IMR-90 (cell line): ENCODE measurements around the gene ABCC4. TPM values are rescaled to one million over a fixed set of nuclear protein-coding genes. Genes with fewer than 3 reads are reported as not detected.

Experiments
- ATAC-seq: fragments of 200-7000 bp; cut with Tn5 transposase; 2 replicates; pipeline ENCODE4 v1.9.1; 2020; ENCODE audit warnings: low read depth, mild to moderate bottlenecking, moderate library complexity
- BruUV-seq: library from RNA; stranded (reverse); fragments of 400-500 nt; replicated peaks from 2 replicates; lab custom pipeline; 2021; lab: Mats Ljungman, UMichigan
- CTCF ChIA-PET: fragments of 300-600 bp; formaldehyde crosslinking; extraction: SDS; loops from one replicate; lab custom pipeline; 2021; ENCODE audit warnings: antibody characterized with exemption; lab: Yijun Ruan, JAX
- POLR2A ChIA-PET: fragments of 300-600 bp; sonication (Branson Sonifier 250); formaldehyde crosslinking; loops from one replicate; lab custom pipeline; 2022; ENCODE audit warnings: antibody characterized with exemption; ENCODE audit not compliant: unreplicated experiment; lab: Charles Lee
- DNase-seq: peaks from one replicate; pipeline ENCODE4 v3.0.0; 2013
- H2AFZ ChIP-seq: replicated peaks from 2 replicates; pipeline ENCODE3; 2013; ENCODE audit warnings: low read length, mild to moderate bottlenecking; ENCODE audit not compliant: poor library complexity
- H2AK5ac ChIP-seq: 2 replicates; pipeline ENCODE4 v1.6.1; 2013; ENCODE audit warnings: low read depth, low read length, inconsistent platforms
- H2AK9ac ChIP-seq: replicated peaks from 2 replicates; pipeline ENCODE3; 2013; ENCODE audit warnings: mild to moderate bottlenecking, low read depth, low read length, moderate library complexity; ENCODE audit not compliant: poor library complexity
- H2BK120ac ChIP-seq: 2 replicates; pipeline ENCODE4 v1.6.1; 2013; ENCODE audit warnings: low read depth, low read length, inconsistent platforms
- H2BK15ac ChIP-seq: 3 replicates; pipeline ENCODE4 v1.6.1; 2013; ENCODE audit warnings: low read depth, low read length, inconsistent platforms
- H2BK20ac ChIP-seq: 2 replicates; pipeline ENCODE4 v1.6.1; 2013; ENCODE audit warnings: low read depth, mild to moderate bottlenecking, inconsistent platforms, low read length, moderate library complexity
- H2BK5ac ChIP-seq: 2 replicates; pipeline ENCODE4 v1.6.1; 2013; ENCODE audit warnings: mild to moderate bottlenecking, low read depth, low read length, inconsistent platforms; ENCODE audit not compliant: poor library complexity, severe bottlenecking
- H3K14ac ChIP-seq: replicated peaks from 2 replicates; pipeline ENCODE4 v1.6.1; 2013; ENCODE audit warnings: low read depth, low read length, inconsistent platforms
- H3K18ac ChIP-seq: 2 replicates; pipeline ENCODE4 v1.6.1; 2013; ENCODE audit warnings: low read depth, low read length, control low read depth
- H3K23ac ChIP-seq: 2 replicates; pipeline ENCODE4 v1.6.1; 2013; ENCODE audit warnings: low read depth, low read length, inconsistent platforms
- H3K27ac ChIP-seq: 2 replicates; pipeline ENCODE4 v1.5.1; 2013; ENCODE audit warnings: mild to moderate bottlenecking, control low read depth, low read length; ENCODE audit not compliant: insufficient read depth
- H3K27me3 ChIP-seq: 2 replicates; pipeline ENCODE4 v1.6.1; 2013; ENCODE audit warnings: low read length; ENCODE audit not compliant: control insufficient read depth, insufficient read depth
- H3K36me3 ChIP-seq: 2 replicates; pipeline ENCODE4 v1.6.1; 2013; ENCODE audit warnings: low read length, mixed read lengths; ENCODE audit not compliant: control insufficient read depth, insufficient read depth
- H3K4ac ChIP-seq: 2 replicates; pipeline ENCODE4 v1.6.1; 2013; ENCODE audit warnings: low read depth, low read length, inconsistent platforms
- H3K4me1 ChIP-seq: 2 replicates; pipeline ENCODE4 v1.6.1; 2013; ENCODE audit warnings: low read length, mixed read lengths; ENCODE audit not compliant: control insufficient read depth, insufficient read depth
- H3K4me2 ChIP-seq: 2 replicates; pipeline ENCODE4 v1.6.1; 2013; ENCODE audit warnings: low read depth, mild to moderate bottlenecking, control low read depth, low read length, moderate library complexity
- H3K4me3 ChIP-seq: 2 replicates; pipeline ENCODE4 v1.5.1; 2013; ENCODE audit warnings: low read depth, mild to moderate bottlenecking, control low read depth, low read length, moderate library complexity; ENCODE audit not compliant: insufficient read depth
- H3K56ac ChIP-seq: 2 replicates; pipeline ENCODE4 v1.6.1; 2013; ENCODE audit warnings: low read length, inconsistent platforms; ENCODE audit not compliant: insufficient read depth; ENCODE audit errors: extremely low read depth
- H3K79me1 ChIP-seq, 2 experiments: 2 replicates each; pipeline ENCODE4 v1.6.1; 2013; ENCODE audit warnings: low read length in 2 of 2, inconsistent platforms in 1 of 2, low read depth in 1 of 2
- H3K9ac ChIP-seq: 2 replicates; pipeline ENCODE4 v1.6.1; 2013; ENCODE audit warnings: low read depth, low read length, control low read depth
- H3K9me1 ChIP-seq: 2 replicates; pipeline ENCODE4 v1.6.1; 2013; ENCODE audit warnings: low read length, inconsistent platforms; ENCODE audit not compliant: insufficient read depth
- H3K9me3 ChIP-seq: 2 replicates; pipeline ENCODE4 v1.6.1; 2013; ENCODE audit warnings: low read length; ENCODE audit not compliant: control insufficient read depth, insufficient read depth
- H4K20me1 ChIP-seq: 2 replicates; pipeline ENCODE4 v1.6.1; 2013; ENCODE audit warnings: low read length, inconsistent platforms; ENCODE audit not compliant: insufficient read depth
- H4K5ac ChIP-seq: 2 replicates; pipeline ENCODE4 v1.6.1; 2013; ENCODE audit warnings: mild to moderate bottlenecking, low read depth, low read length, control low read depth
- H4K8ac ChIP-seq, 2 experiments: 2 replicates each; pipeline ENCODE4 v1.6.1; 2013; ENCODE audit warnings: low read depth in 2 of 2, low read length in 2 of 2, control low read depth in 1 of 2, inconsistent platforms in 1 of 2
- H4K91ac ChIP-seq: 2 replicates; pipeline ENCODE4 v1.6.1; 2013; ENCODE audit warnings: low read depth, low read length, inconsistent platforms; ENCODE audit not compliant: insufficient read depth
- BHLHE40 ChIP-seq: fragments of 150-350 bp; IDR thresholded peaks from 2 replicates; pipeline ENCODE4 v1.6.1; 2016; ENCODE audit warnings: mild to moderate bottlenecking, low read depth, low read length
- CEBPB ChIP-seq: IDR thresholded peaks from 2 replicates; pipeline ENCODE4 v1.6.1; 2012; ENCODE audit warnings: low read depth, low read length, improper control_type of control experiment
- CHD1 ChIP-seq: IDR thresholded peaks from 2 replicates; pipeline ENCODE4 v1.6.1; 2012; ENCODE audit warnings: low read depth, low read length, improper control_type of control experiment
- FOS ChIP-seq: fragments of 150-350 bp; IDR thresholded peaks from 2 replicates; pipeline ENCODE4 v1.6.1; 2016; ENCODE audit warnings: low read depth, low read length
- MAFK ChIP-seq: IDR thresholded peaks from 2 replicates; pipeline ENCODE4 v1.6.1; 2012; ENCODE audit warnings: low read depth, low read length, improper control_type of control experiment
- MAZ ChIP-seq: IDR thresholded peaks from 2 replicates; pipeline ENCODE4 v1.6.1; 2012; ENCODE audit warnings: low read depth, mild to moderate bottlenecking, low read length, improper control_type of control experiment, moderate library complexity, borderline replicate concordance
- MXI1 ChIP-seq: IDR thresholded peaks from 2 replicates; pipeline ENCODE4 v1.6.1; 2012; ENCODE audit warnings: low read depth, mild to moderate bottlenecking, low read length, moderate library complexity, borderline replicate concordance
- NFE2L2 ChIP-seq: fragments of 150-350 bp; IDR thresholded peaks from 2 replicates; pipeline ENCODE4 v1.6.1; 2016; ENCODE audit warnings: low read depth, mild to moderate bottlenecking, low read length
- POLR2A ChIP-seq: IDR thresholded peaks from 2 replicates; pipeline ENCODE4 v1.6.1; 2012; ENCODE audit warnings: mild to moderate bottlenecking, low read depth, low read length
- RAD21 ChIP-seq: IDR thresholded peaks from 2 replicates; pipeline ENCODE4 v1.6.1; 2012; ENCODE audit warnings: low read length, improper control_type of control experiment
- RCOR1 ChIP-seq: IDR thresholded peaks from 2 replicates; pipeline ENCODE4 v1.6.1; 2012; ENCODE audit warnings: mild to moderate bottlenecking, low read length, improper control_type of control experiment; ENCODE audit not compliant: insufficient replicate concordance
- RFX5 ChIP-seq: IDR thresholded peaks from 2 replicates; pipeline ENCODE4 v1.8.0; 2012; ENCODE audit warnings: low read depth, mild to moderate bottlenecking, low read length, moderate library complexity
- SMC3 ChIP-seq: fragments of 150-350 bp; IDR thresholded peaks from 2 replicates; pipeline ENCODE4 v1.6.1; 2016; ENCODE audit warnings: low read depth, mild to moderate bottlenecking, antibody characterized with exemption, low read length, moderate library complexity
- WGBS, 2 experiments: methylation state at CpG; one replicate each; pipeline versions ENCODE4 v1.1.5 to v1.1.7; 2013; ENCODE audit warnings: missing lambda C conversion rate in 2 of 2; ENCODE audit not compliant: insufficient read length in 1 of 2; ENCODE audit errors: extremely low coverage in 2 of 2; 5-methylcytosine and 5-hydroxymethylcytosine counted together
- dilution Hi-C: fragments of 300-500 bp; cut with HindIII; formaldehyde crosslinking; loops from one replicate; pipeline ENCODE4 v1.14.3; 2018; ENCODE audit warnings: low sequenced_read_pairs; ENCODE audit not compliant: unreplicated experiment
- in situ Hi-C: fragments of 300-500 bp; cut with MboI; formaldehyde crosslinking; loops from 3 replicates; pipeline ENCODE4 v1.14.3; 2019; ENCODE audit warnings: low sequenced_read_pairs, inconsistent platforms, mixed read lengths
- intact Hi-C: fragments of 100-400 bp; cut with micrococcal nuclease; formaldehyde crosslinking; loops from 2 replicates; pipeline ENCODE4 v1.10.0; 2022
- polyA plus RNA-seq, 3 experiments: library from polyadenylated mRNA; depleted of rRNA; stranded (reverse); fragments of >200 nt; gene quantifications; 2 replicates each; pipeline ENCODE4 v1.2.3, GENCODE V29; 2012; ENCODE audit warnings: low replicate concordance in 1 of 3
- total RNA-seq: library from RNA; depleted of rRNA; stranded (reverse); fragments of >200 nt; gene quantifications from 2 replicates; pipeline ENCODE4 v1.2.3, GENCODE V29; 2012
- TF ChIP-seq, protein P1 (sequence below): conservative IDR thresholded peaks from 2 replicates; pipeline ENCODE4 v1.5.1; 2012; ENCODE audit warnings: mild to moderate bottlenecking, low read depth, low read length, improper control_type of control experiment
- TF ChIP-seq, protein P2 (sequence below): fragments of 150-350 bp; IDR thresholded peaks from 2 replicates; pipeline ENCODE4 v1.6.1; 2016; ENCODE audit warnings: low read depth, mild to moderate bottlenecking, low read length, moderate library complexity, borderline replicate concordance
- TF ChIP-seq, protein P3 (sequence below): fragments of 150-350 bp; IDR thresholded peaks from 2 replicates; pipeline ENCODE4 v1.6.1; 2017; ENCODE audit warnings: mild to moderate bottlenecking, antibody characterized with exemption, low read length, low read depth

ABCC4 gene
- total and polyA plus RNA-seq, 2 of the 4 experiments (the other 2 are of a cell fraction), result 16.6 to 41.4 TPM

DNA sequence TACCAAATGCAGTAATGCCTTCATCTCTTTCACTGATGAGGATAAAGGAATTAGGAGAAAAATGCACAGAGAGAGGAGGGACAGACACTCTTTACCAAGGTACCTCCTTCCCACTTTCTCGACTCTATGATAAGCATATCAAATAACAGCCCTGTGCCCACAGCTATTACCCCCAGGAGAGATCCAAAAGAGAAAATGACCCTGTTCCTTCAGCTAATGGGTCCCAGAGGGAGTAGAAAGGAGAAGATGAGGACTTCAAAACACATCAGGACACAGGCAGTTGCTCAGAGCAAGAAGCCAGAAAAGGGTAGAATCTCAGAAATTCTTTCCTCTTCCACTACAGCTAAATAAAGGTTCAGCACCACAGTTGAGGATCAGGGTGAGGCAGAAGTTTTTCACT lies 80.6 kb downstream of the ABCC4 start:
- Histone ChIP-seq H3K9ac (no peak overlapping the region), H3K18ac (no peak overlapping the region), H3K36me3 (peaks cover 8% of the 10 kb centered on the region), H3K14ac (no peak overlapping the region), H3K4me1 (peaks cover 4% of the 10 kb centered on the region; the same call in 1 of the 2 replicates), H3K27ac (no peak overlapping the region), H2BK15ac (no peak overlapping the region), H3K4me2 (no peak overlapping the region), H4K91ac (no peak overlapping the region), H4K5ac (no peak overlapping the region), H3K79me1 (peaks cover 28 to 48% of the 10 kb centered on the region in 2 experiments), H2BK120ac (no peak overlapping the region), H3K9me1 (peaks cover 13% of the 10 kb centered on the region), H2AFZ (no peak overlapping the region), H2BK20ac (no peak overlapping the region), H4K20me1 (0 out of 2 replicates have a peak, but pooled peaks cover 5% of the 10 kb centered on the region), H2AK5ac (no peak overlapping the region), H3K23ac (no peak overlapping the region), H4K8ac (no peak overlapping the region; a peak in 1 of 4 replicates), H3K56ac (no peak overlapping the region), H3K4ac (no peak overlapping the region), H3K9me3 (no peaks in the 10 kb centered on the region), H3K4me3 (no peak overlapping the region), H3K27me3 (no peaks in the 10 kb centered on the region), H2AK9ac (no peak overlapping the region), H2BK5ac (no peak overlapping the region)
- ChIA-PET POLR2A (interaction anchor here (0.7 kb wide), 1 partner anchor 9 kb away, joined by 3 read pairs; no protein-coding TSS in a partner anchor), CTCF (no interaction called here)
- dilution Hi-C loops (no loop called here), in situ Hi-C loops (no loop called here), intact Hi-C loops (no loop called here)
- no peak for DNase-seq
- no TSS peak for BruUV-seq
- no peak for ATAC-seq
- no CpG with 5 or more reads among the region's 1 CpG for WGBS, 2 experiments
- TF ChIP-seq MAFK (no peak), CHD1 (no peak), BHLHE40 (no peak), CEBPB (no peak), NFE2L2 (no peak), RFX5 (no peak), RCOR1 (no peak), MXI1 (no peak), POLR2A (no peak), RAD21 (no peak), SMC3 (no peak), MAZ (no peak), FOS (no peak)
- TF ChIP-seq, protein P1, sequence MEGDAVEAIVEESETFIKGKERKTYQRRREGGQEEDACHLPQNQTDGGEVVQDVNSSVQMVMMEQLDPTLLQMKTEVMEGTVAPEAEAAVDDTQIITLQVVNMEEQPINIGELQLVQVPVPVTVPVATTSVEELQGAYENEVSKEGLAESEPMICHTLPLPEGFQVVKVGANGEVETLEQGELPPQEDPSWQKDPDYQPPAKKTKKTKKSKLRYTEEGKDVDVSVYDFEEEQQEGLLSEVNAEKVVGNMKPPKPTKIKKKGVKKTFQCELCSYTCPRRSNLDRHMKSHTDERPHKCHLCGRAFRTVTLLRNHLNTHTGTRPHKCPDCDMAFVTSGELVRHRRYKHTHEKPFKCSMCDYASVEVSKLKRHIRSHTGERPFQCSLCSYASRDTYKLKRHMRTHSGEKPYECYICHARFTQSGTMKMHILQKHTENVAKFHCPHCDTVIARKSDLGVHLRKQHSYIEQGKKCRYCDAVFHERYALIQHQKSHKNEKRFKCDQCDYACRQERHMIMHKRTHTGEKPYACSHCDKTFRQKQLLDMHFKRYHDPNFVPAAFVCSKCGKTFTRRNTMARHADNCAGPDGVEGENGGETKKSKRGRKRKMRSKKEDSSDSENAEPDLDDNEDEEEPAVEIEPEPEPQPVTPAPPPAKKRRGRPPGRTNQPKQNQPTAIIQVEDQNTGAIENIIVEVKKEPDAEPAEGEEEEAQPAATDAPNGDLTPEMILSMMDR, result no peak
- TF ChIP-seq, protein P2, sequence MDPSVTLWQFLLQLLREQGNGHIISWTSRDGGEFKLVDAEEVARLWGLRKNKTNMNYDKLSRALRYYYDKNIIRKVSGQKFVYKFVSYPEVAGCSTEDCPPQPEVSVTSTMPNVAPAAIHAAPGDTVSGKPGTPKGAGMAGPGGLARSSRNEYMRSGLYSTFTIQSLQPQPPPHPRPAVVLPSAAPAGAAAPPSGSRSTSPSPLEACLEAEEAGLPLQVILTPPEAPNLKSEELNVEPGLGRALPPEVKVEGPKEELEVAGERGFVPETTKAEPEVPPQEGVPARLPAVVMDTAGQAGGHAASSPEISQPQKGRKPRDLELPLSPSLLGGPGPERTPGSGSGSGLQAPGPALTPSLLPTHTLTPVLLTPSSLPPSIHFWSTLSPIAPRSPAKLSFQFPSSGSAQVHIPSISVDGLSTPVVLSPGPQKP, result no peak
- TF ChIP-seq, protein P3, sequence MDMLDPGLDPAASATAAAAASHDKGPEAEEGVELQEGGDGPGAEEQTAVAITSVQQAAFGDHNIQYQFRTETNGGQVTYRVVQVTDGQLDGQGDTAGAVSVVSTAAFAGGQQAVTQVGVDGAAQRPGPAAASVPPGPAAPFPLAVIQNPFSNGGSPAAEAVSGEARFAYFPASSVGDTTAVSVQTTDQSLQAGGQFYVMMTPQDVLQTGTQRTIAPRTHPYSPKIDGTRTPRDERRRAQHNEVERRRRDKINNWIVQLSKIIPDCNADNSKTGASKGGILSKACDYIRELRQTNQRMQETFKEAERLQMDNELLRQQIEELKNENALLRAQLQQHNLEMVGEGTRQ, result no peak
